Activated CD4-positive, alpha-beta T cell treated with anti-CD3 and anti-CD28 coated beads, Interleukin-2, amount 10 ng/mL, durations not matched to agents 7 days and 5 days (primary cell): ENCODE results near the gene ZNF764. TPM values are rescaled to one million over a fixed set of nuclear protein-coding genes. Genes with fewer than 3 reads are reported as not detected.
"Not testable (repeated sequence)": the region's sequence is repeated elsewhere in the genome, so short reads cannot be mapped to it uniquely, and the experiment has no call there.

Source experiments
- CTCF ChIA-PET: fragments of 350-600 bp; sonication (Branson Sonifier 250); formaldehyde crosslinking; loops from one replicate; lab custom pipeline; 2021; ENCODE audit warnings: antibody characterized with exemption; lab: Charles Lee
- POLR2A ChIA-PET: fragments of 350-600 bp; sonication (Branson Sonifier 250); formaldehyde crosslinking; loops from one replicate; lab custom pipeline; 2021; ENCODE audit warnings: antibody characterized with exemption; lab: Charles Lee
- DNase-seq: peaks from one replicate; pipeline ENCODE4 v3.0.0-alpha.2; 2020
- H3K27ac Mint-ChIP-seq: one replicate; pipeline ENCODE4 v1.8.0; 2021; ENCODE audit warnings: mild to moderate bottlenecking, moderate library complexity, mixed read lengths
- H3K27me3 Mint-ChIP-seq: one replicate; pipeline ENCODE4 v1.8.0; 2021; ENCODE audit warnings: mixed read lengths
- H3K36me3 Mint-ChIP-seq: one replicate; pipeline ENCODE4 v1.8.0; 2021; ENCODE audit warnings: low read depth, mixed read lengths
- H3K4me1 Mint-ChIP-seq: one replicate; pipeline ENCODE4 v1.8.0; 2021; ENCODE audit warnings: mixed read lengths
- H3K4me3 Mint-ChIP-seq: one replicate; pipeline ENCODE4 v1.8.0; 2021; ENCODE audit warnings: mild to moderate bottlenecking, moderate library complexity, mixed read lengths
- H3K9me3 Mint-ChIP-seq: one replicate; pipeline ENCODE4 v1.8.0; 2021; ENCODE audit warnings: mixed read lengths
- total RNA-seq, 2 experiments: library from RNA; stranded (reverse); gene quantifications; one replicate each; pipeline ENCODE4 v1.2.3, GENCODE V29; 2021

ZNF764 gene
- total RNA-seq, 2 experiments from 2014 or later: 17.5 to 18.2 TPM

GRCh38 chr16:30539986-30540526 lies 18.1 kb downstream of the ZNF764 start:
- Mint-ChIP-seq H3K4me1 (peaks cover 22% of the 10 kb centered on the region), H3K36me3 (peaks cover 17% of the 10 kb centered on the region)
- H3K9me3 Mint-ChIP-seq, H3K4me3 Mint-ChIP-seq, DNase-seq, H3K27me3 Mint-ChIP-seq, POLR2A ChIA-PET, H3K27ac Mint-ChIP-seq: not testable (repeated sequence)
- CTCF ChIA-PET: interaction anchor here (1.2 to 1.6 kb wide), 2 partner anchors 18 to 59 kb away, joined by 3 to 5 read pairs; partner anchors contain the start of gene ZNF764

GRCh38 chr16:30539000-30539964 lies 18.9 kb downstream of the ZNF764 start:
- H3K27me3 Mint-ChIP-seq: no peaks in the 10 kb centered on the region
- H3K4me1 Mint-ChIP-seq: peaks cover 22% of the 10 kb centered on the region
- peaks cover 17% of the 10 kb centered on the region for H3K36me3 Mint-ChIP-seq
- CTCF ChIA-PET: interaction anchor here (1.1 to 1.6 kb wide), 2 partner anchors 20 to 59 kb away, joined by 3 read pairs; no protein-coding TSS in a partner anchor
- no peak overlapping the region for H3K27ac Mint-ChIP-seq
- H3K4me3 Mint-ChIP-seq: no peak overlapping the region
- DNase-seq: no peak
- no peaks in the 10 kb centered on the region for H3K9me3 Mint-ChIP-seq
- POLR2A ChIA-PET: no interaction called here

- not testable (repeated sequence) for DNase-seq, H3K27me3 Mint-ChIP-seq, H3K9me3 Mint-ChIP-seq
- peak overlapping the region; percentile 85 for H3K4me3 Mint-ChIP-seq
- peaks cover 28% of the 10 kb centered on the region for H3K4me1 Mint-ChIP-seq
- H3K36me3 Mint-ChIP-seq: peaks cover 25% of the 10 kb centered on the region
- CTCF ChIA-PET: interaction anchor here (0.8 to 4.2 kb wide), 16 partner anchors 9 to 92 kb away, joined by 3 to 20 read pairs (median 4); partner anchors contain the start of genes ZNF764 and ZNF768
- POLR2A ChIA-PET: interaction anchor here (0.9 to 1.2 kb wide), 2 partner anchors 15 to 21 kb away, joined by 3 to 4 read pairs; partner anchors contain the start of gene ZNF764
- peak overlapping the region; percentile 96 for H3K27ac Mint-ChIP-seq
Observed at GRCh38 chr16:30536391-30537024, 21.7 kb downstream of the ZNF764 start.

DNA sequence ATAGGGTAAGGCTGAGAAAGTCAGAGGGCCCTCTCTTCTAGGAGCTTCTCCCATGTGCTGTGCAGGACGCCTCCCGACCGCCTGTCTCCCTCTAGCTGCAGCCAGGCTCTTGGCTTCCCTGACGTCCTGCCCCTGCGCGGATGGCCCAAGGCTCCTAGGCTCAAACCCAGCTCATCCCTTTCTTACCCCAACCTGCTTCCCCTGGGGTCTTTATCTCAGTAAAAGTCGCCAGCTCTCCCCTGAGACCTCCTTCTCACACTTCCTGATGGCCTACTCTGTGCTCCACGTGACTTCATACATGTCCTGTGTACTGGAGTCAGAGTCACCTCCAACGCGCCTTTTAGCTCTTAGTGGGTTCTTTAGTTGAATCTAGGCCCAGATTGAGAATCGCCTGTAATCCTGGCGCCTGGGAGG lies 22.4 kb downstream of the ZNF764 start:
- CTCF ChIA-PET: interaction anchor here (0.6 to 4.2 kb wide), 27 partner anchors 9 to 126 kb away, joined by 3 to 20 read pairs (median 5); partner anchors contain the start of genes ZNF688, ZNF689, ZNF764 and ZNF768
- peak overlapping the region; percentile 96 for H3K27ac Mint-ChIP-seq
- H3K9me3 Mint-ChIP-seq: no peaks in the 10 kb centered on the region
- POLR2A ChIA-PET: interaction anchor here (0.5 to 1.3 kb wide), 7 partner anchors 16 to 106 kb away, joined by 3 to 7 read pairs (median 4); partner anchors contain the start of genes DCTPP1, ZNF688 and ZNF764
- peak; percentile 69 for DNase-seq
- H3K4me3 Mint-ChIP-seq: peak overlapping the region; percentile 85
- no peaks in the 10 kb centered on the region for H3K27me3 Mint-ChIP-seq
- H3K36me3 Mint-ChIP-seq: peaks cover 30% of the 10 kb centered on the region
- peaks cover 32% of the 10 kb centered on the region for H3K4me1 Mint-ChIP-seq

DNA sequence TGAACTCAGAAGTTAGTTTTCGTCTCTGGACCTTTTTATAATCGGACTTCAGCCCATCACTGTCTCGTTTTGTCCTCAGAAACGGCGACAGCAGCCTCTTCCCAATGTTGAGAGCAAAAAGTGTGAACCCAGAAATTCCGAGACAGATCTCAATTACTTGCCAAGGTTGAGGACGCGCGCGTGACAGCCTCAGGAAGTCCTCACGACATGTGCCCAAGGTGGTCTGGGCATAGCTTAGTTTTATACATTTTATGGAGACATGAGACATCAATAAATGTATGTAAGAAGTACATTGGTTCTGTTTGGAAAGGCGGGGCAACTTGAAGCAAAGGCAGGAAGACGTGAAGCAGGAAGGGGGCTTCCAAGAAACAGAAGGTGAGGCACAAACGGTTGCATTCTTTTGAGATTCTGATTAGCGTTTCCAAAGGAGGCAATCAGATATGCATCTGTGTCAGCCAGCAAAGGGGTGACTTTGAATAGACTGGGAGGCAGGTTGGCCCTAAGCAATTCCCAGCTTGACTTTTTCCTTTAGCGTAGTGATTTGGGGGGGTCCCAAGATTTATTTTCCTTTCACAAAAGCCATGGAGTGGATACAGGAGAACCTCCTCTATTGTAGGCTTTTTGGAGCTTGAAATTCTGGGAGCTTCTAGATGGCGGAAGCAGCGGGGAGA lies 22.9 kb downstream of the ZNF764 start:
- POLR2A ChIA-PET: interaction anchor here (0.5 to 1.3 kb wide), 8 partner anchors 17 to 117 kb away, joined by 3 to 7 read pairs (median 4); partner anchors contain the start of genes DCTPP1, ZNF688 and ZNF764
- Mint-ChIP-seq H3K27ac (peak overlapping the region; percentile 96), H3K4me1 (peaks cover 38% of the 10 kb centered on the region), H3K4me3 (peak overlapping the region; percentile 85), H3K36me3 (peaks cover 32% of the 10 kb centered on the region), H3K27me3 (no peaks in the 10 kb centered on the region), H3K9me3 (no peaks in the 10 kb centered on the region)
- peak; percentile 51 for DNase-seq
- CTCF ChIA-PET: interaction anchor here (0.6 to 4.2 kb wide), 30 partner anchors 8 to 392 kb away, joined by 3 to 20 read pairs (median 4); partner anchors contain the start of genes ZNF688, ZNF689, ZNF764 and ZNF768

DNA sequence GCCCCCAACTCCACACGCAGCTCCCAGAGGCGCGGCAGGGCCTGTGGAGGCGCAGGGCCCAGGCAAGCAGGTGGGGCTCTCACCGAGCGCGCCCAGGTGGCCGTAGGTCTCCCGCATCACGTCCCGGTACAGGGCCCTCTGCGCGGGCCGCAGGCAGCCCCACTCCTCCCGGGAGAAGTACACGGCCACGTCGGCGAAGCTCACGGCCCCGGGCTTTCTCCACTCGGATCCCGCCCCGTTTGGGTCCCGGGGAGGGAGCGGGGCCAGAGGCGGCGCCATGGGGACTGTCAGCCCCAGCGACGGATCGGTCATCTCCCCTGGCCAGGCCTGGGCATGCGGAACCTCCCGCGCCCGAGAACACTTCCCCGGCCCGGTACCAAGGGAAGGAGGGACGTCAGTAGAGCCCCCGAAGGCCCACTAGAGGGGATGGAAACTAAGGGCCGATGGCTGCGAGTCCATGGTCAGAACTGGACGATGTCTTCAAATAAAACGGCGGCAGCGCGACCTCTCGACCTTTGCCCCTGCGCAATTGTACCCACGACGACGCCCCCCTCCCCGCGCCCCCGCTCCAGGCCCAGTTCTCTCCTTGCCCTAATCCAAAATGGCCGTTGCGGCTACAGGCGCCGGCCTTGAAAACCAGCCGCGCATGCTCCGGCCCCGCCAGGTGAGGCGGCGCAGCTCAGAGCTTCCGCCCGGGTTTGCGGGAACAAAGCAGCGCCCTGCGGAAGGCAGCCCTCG lies 23.6 kb downstream of the ZNF764 start, which contains the start of gene ZNF747:
ZNF747 (minus strand) TSS at position 491 of the 738 bp plus-strand sequence; CDS start at position 312, 179 bp downstream.
- Mint-ChIP-seq H3K27ac (peak within 1 kb of the TSS; percentile 96), H3K27me3 (no peaks in the 10 kb centered on the region), H3K9me3 (no peaks in the 10 kb centered on the region), H3K4me3 (peak within 1 kb of the TSS; percentile 85), H3K36me3 (peaks cover 32% of the 10 kb centered on the region), H3K4me1 (peaks cover 43% of the 10 kb centered on the region)
- peak; percentile 92 for DNase-seq
- POLR2A ChIA-PET: interaction anchor here (0.6 to 1.3 kb wide), 4 partner anchors 22 to 116 kb away, joined by 3 to 7 read pairs (median 4); partner anchors contain the start of genes DCTPP1 and ZNF688
- CTCF ChIA-PET: interaction anchor here (0.6 to 4.2 kb wide), 20 partner anchors 10 to 391 kb away, joined by 3 to 20 read pairs (median 6); partner anchors contain the start of genes ZNF688, ZNF764 and ZNF768

GRCh38 chr16:30533748-30534367 lies 24.3 kb downstream of the ZNF764 start:
- H3K27me3 Mint-ChIP-seq: no peaks in the 10 kb centered on the region
- peak overlapping the region; percentile 96 for H3K27ac Mint-ChIP-seq

DNA sequence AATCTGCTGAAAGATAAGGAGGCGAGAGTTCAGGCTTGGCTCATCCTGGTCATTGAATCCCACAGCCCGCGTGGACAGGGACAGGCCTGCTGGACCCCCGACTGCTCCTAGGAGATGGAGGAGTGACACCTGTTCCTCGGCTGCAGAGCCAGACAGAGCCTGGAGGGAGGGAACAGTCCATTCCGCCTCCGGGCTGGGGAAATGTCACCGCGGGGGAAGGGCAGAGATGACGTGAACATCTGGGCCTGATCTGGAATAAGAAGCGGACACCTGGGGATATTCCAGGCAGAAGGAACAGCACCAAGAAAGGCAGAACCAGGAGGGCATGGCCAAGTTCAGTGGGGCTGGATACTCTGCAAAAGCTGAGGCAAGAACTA lies 25.0 kb downstream of the ZNF764 start:
- Mint-ChIP-seq H3K9me3 (no peaks in the 10 kb centered on the region), H3K36me3 (peaks cover 28% of the 10 kb centered on the region), H3K27me3 (no peaks in the 10 kb centered on the region), H3K4me1 (peaks cover 50% of the 10 kb centered on the region), H3K27ac (no peak overlapping the region), H3K4me3 (peak overlapping the region; percentile 69)
- ChIA-PET CTCF (interaction anchor here (2.1 to 4.2 kb wide), 5 partner anchors 8 to 65 kb away, joined by 8 to 20 read pairs (median 15); partner anchors contain the start of genes ZNF688, ZNF764 and ZNF768), POLR2A (no interaction called here)
- DNase-seq: no peak

More at GRCh38 chr16:30533748-30534367, 24.3 kb downstream of the ZNF764 start:
- Mint-ChIP-seq H3K9me3 (no peaks in the 10 kb centered on the region), H3K36me3 (peaks cover 30% of the 10 kb centered on the region), H3K4me1 (peaks cover 47% of the 10 kb centered on the region), H3K4me3 (peak overlapping the region; percentile 85)
- ChIA-PET POLR2A (interaction anchor here (0.6 kb wide), 1 partner anchor 23 kb away, joined by 3 read pairs; no protein-coding TSS in a partner anchor), CTCF (interaction anchor here (0.8 to 4.2 kb wide), 16 partner anchors 9 to 160 kb away, joined by 3 to 20 read pairs (median 8); partner anchors contain the start of genes ZNF688, ZNF764 and ZNF768)
- DNase-seq: no peak

DNA sequence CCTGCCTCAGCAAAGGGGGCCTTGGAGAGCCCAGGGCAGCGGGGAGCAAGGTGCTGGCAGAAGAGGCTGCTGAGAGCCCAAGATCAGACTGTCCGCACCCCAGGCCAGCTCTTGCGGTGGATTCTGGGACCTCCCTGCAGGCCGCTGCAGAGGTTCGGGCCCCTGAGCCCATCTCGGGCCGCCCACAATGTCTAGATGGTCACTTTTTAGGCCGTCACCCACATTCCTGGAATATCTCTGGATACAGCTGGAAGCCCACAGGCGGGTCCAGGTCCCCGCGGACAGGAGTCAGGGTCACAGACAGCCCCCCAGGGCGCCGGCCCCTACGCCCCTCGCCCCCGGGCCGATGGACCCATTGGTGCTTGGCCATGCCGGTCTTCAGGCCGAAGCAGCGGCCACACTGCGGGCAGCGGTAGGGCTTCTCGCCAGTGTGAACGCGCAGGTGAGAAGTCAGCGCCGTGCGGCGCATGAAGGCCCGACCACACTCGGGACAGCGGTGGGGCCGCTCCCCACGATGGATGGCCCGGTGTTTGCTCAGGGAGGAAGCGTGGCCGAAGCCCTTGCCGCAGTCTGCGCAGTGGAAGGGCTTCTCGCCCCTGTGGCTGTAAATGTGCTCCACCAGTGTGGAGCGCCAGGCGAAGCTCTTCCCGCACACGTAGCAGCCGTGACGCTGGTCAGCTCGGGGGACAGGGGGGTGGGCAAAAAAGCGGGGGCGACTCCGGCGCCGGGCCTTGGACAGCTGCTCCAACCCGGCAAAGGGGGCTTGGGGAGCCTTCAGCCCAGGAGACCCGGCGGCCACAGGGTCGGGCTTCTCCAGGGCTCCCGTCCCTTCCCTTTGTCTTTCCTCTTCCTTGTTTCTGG lies 25.7 kb downstream of the ZNF764 start:
- ChIA-PET CTCF (interaction anchor here (4.2 kb wide), 1 partner anchor 25 kb away, joined by 18 read pairs; the partner anchor contains the start of gene ZNF764), POLR2A (no interaction called here)
- DNase-seq: no peak
- H3K4me1 Mint-ChIP-seq: peaks cover 52% of the 10 kb centered on the region
- peak overlapping the region; percentile 69 for H3K4me3 Mint-ChIP-seq
- no peaks in the 10 kb centered on the region for H3K27me3 Mint-ChIP-seq
- H3K9me3 Mint-ChIP-seq: no peaks in the 10 kb centered on the region
- peaks cover 24% of the 10 kb centered on the region for H3K36me3 Mint-ChIP-seq
- no peak overlapping the region for H3K27ac Mint-ChIP-seq
